IMR-90 (cell line): ENCODE data around the gene KCNT1. TPM values are rescaled to one million over a fixed set of nuclear protein-coding genes. Genes with fewer than 3 reads are reported as not detected.

Source experiments
- ATAC-seq: fragments of 200-7000 bp; cut with Tn5 transposase; 2 replicates; pipeline ENCODE4 v1.9.1; 2020; ENCODE audit warnings: low read depth, mild to moderate bottlenecking, moderate library complexity
- BruUV-seq: library from RNA; stranded (reverse); fragments of 400-500 nt; replicated peaks from 2 replicates; lab custom pipeline; 2021; lab: Mats Ljungman, UMichigan
- CTCF ChIA-PET: fragments of 300-600 bp; formaldehyde crosslinking; extraction: SDS; loops from one replicate; lab custom pipeline; 2021; ENCODE audit warnings: antibody characterized with exemption; lab: Yijun Ruan, JAX
- POLR2A ChIA-PET: fragments of 300-600 bp; sonication (Branson Sonifier 250); formaldehyde crosslinking; loops from one replicate; lab custom pipeline; 2022; ENCODE audit warnings: antibody characterized with exemption; ENCODE audit not compliant: unreplicated experiment; lab: Charles Lee
- DNase-seq: peaks from one replicate; pipeline ENCODE4 v3.0.0; 2013
- H2AFZ ChIP-seq: replicated peaks from 2 replicates; pipeline ENCODE3; 2013; ENCODE audit warnings: low read length, mild to moderate bottlenecking; ENCODE audit not compliant: poor library complexity
- H2AK5ac ChIP-seq: 2 replicates; pipeline ENCODE4 v1.6.1; 2013; ENCODE audit warnings: low read depth, low read length, inconsistent platforms
- H2AK9ac ChIP-seq: replicated peaks from 2 replicates; pipeline ENCODE3; 2013; ENCODE audit warnings: mild to moderate bottlenecking, low read depth, low read length, moderate library complexity; ENCODE audit not compliant: poor library complexity
- H2BK120ac ChIP-seq: 2 replicates; pipeline ENCODE4 v1.6.1; 2013; ENCODE audit warnings: low read depth, low read length, inconsistent platforms
- H2BK15ac ChIP-seq: 3 replicates; pipeline ENCODE4 v1.6.1; 2013; ENCODE audit warnings: low read depth, low read length, inconsistent platforms
- H2BK20ac ChIP-seq: 2 replicates; pipeline ENCODE4 v1.6.1; 2013; ENCODE audit warnings: low read depth, mild to moderate bottlenecking, inconsistent platforms, low read length, moderate library complexity
- H2BK5ac ChIP-seq: 2 replicates; pipeline ENCODE4 v1.6.1; 2013; ENCODE audit warnings: mild to moderate bottlenecking, low read depth, low read length, inconsistent platforms; ENCODE audit not compliant: poor library complexity, severe bottlenecking
- H3K14ac ChIP-seq: replicated peaks from 2 replicates; pipeline ENCODE4 v1.6.1; 2013; ENCODE audit warnings: low read depth, low read length, inconsistent platforms
- H3K18ac ChIP-seq: 2 replicates; pipeline ENCODE4 v1.6.1; 2013; ENCODE audit warnings: low read depth, low read length, control low read depth
- H3K23ac ChIP-seq: 2 replicates; pipeline ENCODE4 v1.6.1; 2013; ENCODE audit warnings: low read depth, low read length, inconsistent platforms
- H3K27ac ChIP-seq: 2 replicates; pipeline ENCODE4 v1.5.1; 2013; ENCODE audit warnings: mild to moderate bottlenecking, control low read depth, low read length; ENCODE audit not compliant: insufficient read depth
- H3K27me3 ChIP-seq: 2 replicates; pipeline ENCODE4 v1.6.1; 2013; ENCODE audit warnings: low read length; ENCODE audit not compliant: control insufficient read depth, insufficient read depth
- H3K36me3 ChIP-seq: 2 replicates; pipeline ENCODE4 v1.6.1; 2013; ENCODE audit warnings: low read length, mixed read lengths; ENCODE audit not compliant: control insufficient read depth, insufficient read depth
- H3K4ac ChIP-seq: 2 replicates; pipeline ENCODE4 v1.6.1; 2013; ENCODE audit warnings: low read depth, low read length, inconsistent platforms
- H3K4me1 ChIP-seq: 2 replicates; pipeline ENCODE4 v1.6.1; 2013; ENCODE audit warnings: low read length, mixed read lengths; ENCODE audit not compliant: control insufficient read depth, insufficient read depth
- H3K4me2 ChIP-seq: 2 replicates; pipeline ENCODE4 v1.6.1; 2013; ENCODE audit warnings: low read depth, mild to moderate bottlenecking, control low read depth, low read length, moderate library complexity
- H3K4me3 ChIP-seq: 2 replicates; pipeline ENCODE4 v1.5.1; 2013; ENCODE audit warnings: low read depth, mild to moderate bottlenecking, control low read depth, low read length, moderate library complexity; ENCODE audit not compliant: insufficient read depth
- H3K56ac ChIP-seq: 2 replicates; pipeline ENCODE4 v1.6.1; 2013; ENCODE audit warnings: low read length, inconsistent platforms; ENCODE audit not compliant: insufficient read depth; ENCODE audit errors: extremely low read depth
- H3K79me1 ChIP-seq, 2 experiments: 2 replicates each; pipeline ENCODE4 v1.6.1; 2013; ENCODE audit warnings: low read length in 2 of 2, inconsistent platforms in 1 of 2, low read depth in 1 of 2
- H3K9ac ChIP-seq: 2 replicates; pipeline ENCODE4 v1.6.1; 2013; ENCODE audit warnings: low read depth, low read length, control low read depth
- H3K9me1 ChIP-seq: 2 replicates; pipeline ENCODE4 v1.6.1; 2013; ENCODE audit warnings: low read length, inconsistent platforms; ENCODE audit not compliant: insufficient read depth
- H3K9me3 ChIP-seq: 2 replicates; pipeline ENCODE4 v1.6.1; 2013; ENCODE audit warnings: low read length; ENCODE audit not compliant: control insufficient read depth, insufficient read depth
- H4K20me1 ChIP-seq: 2 replicates; pipeline ENCODE4 v1.6.1; 2013; ENCODE audit warnings: low read length, inconsistent platforms; ENCODE audit not compliant: insufficient read depth
- H4K5ac ChIP-seq: 2 replicates; pipeline ENCODE4 v1.6.1; 2013; ENCODE audit warnings: mild to moderate bottlenecking, low read depth, low read length, control low read depth
- H4K8ac ChIP-seq, 2 experiments: 2 replicates each; pipeline ENCODE4 v1.6.1; 2013; ENCODE audit warnings: low read depth in 2 of 2, low read length in 2 of 2, control low read depth in 1 of 2, inconsistent platforms in 1 of 2
- H4K91ac ChIP-seq: 2 replicates; pipeline ENCODE4 v1.6.1; 2013; ENCODE audit warnings: low read depth, low read length, inconsistent platforms; ENCODE audit not compliant: insufficient read depth
- BHLHE40 ChIP-seq: fragments of 150-350 bp; IDR thresholded peaks from 2 replicates; pipeline ENCODE4 v1.6.1; 2016; ENCODE audit warnings: mild to moderate bottlenecking, low read depth, low read length
- CEBPB ChIP-seq: IDR thresholded peaks from 2 replicates; pipeline ENCODE4 v1.6.1; 2012; ENCODE audit warnings: low read depth, low read length, improper control_type of control experiment
- FOS ChIP-seq: fragments of 150-350 bp; IDR thresholded peaks from 2 replicates; pipeline ENCODE4 v1.6.1; 2016; ENCODE audit warnings: low read depth, low read length
- MAFK ChIP-seq: IDR thresholded peaks from 2 replicates; pipeline ENCODE4 v1.6.1; 2012; ENCODE audit warnings: low read depth, low read length, improper control_type of control experiment
- MAZ ChIP-seq: IDR thresholded peaks from 2 replicates; pipeline ENCODE4 v1.6.1; 2012; ENCODE audit warnings: low read depth, mild to moderate bottlenecking, low read length, improper control_type of control experiment, moderate library complexity, borderline replicate concordance
- MXI1 ChIP-seq: IDR thresholded peaks from 2 replicates; pipeline ENCODE4 v1.6.1; 2012; ENCODE audit warnings: low read depth, mild to moderate bottlenecking, low read length, moderate library complexity, borderline replicate concordance
- NFE2L2 ChIP-seq: fragments of 150-350 bp; IDR thresholded peaks from 2 replicates; pipeline ENCODE4 v1.6.1; 2016; ENCODE audit warnings: low read depth, mild to moderate bottlenecking, low read length
- POLR2A ChIP-seq: IDR thresholded peaks from 2 replicates; pipeline ENCODE4 v1.6.1; 2012; ENCODE audit warnings: mild to moderate bottlenecking, low read depth, low read length
- RAD21 ChIP-seq: IDR thresholded peaks from 2 replicates; pipeline ENCODE4 v1.6.1; 2012; ENCODE audit warnings: low read length, improper control_type of control experiment
- RCOR1 ChIP-seq: IDR thresholded peaks from 2 replicates; pipeline ENCODE4 v1.6.1; 2012; ENCODE audit warnings: mild to moderate bottlenecking, low read length, improper control_type of control experiment; ENCODE audit not compliant: insufficient replicate concordance
- WGBS, 2 experiments: methylation state at CpG; one replicate each; pipeline versions ENCODE4 v1.1.5 to v1.1.7; 2013; ENCODE audit warnings: missing lambda C conversion rate in 2 of 2; ENCODE audit not compliant: insufficient read length in 1 of 2; ENCODE audit errors: extremely low coverage in 2 of 2; 5-methylcytosine and 5-hydroxymethylcytosine counted together
- dilution Hi-C: fragments of 300-500 bp; cut with HindIII; formaldehyde crosslinking; loops from one replicate; pipeline ENCODE4 v1.14.3; 2018; ENCODE audit warnings: low sequenced_read_pairs; ENCODE audit not compliant: unreplicated experiment
- in situ Hi-C: fragments of 300-500 bp; cut with MboI; formaldehyde crosslinking; loops from 3 replicates; pipeline ENCODE4 v1.14.3; 2019; ENCODE audit warnings: low sequenced_read_pairs, inconsistent platforms, mixed read lengths
- intact Hi-C: fragments of 100-400 bp; cut with micrococcal nuclease; formaldehyde crosslinking; loops from 2 replicates; pipeline ENCODE4 v1.10.0; 2022
- polyA plus RNA-seq, 3 experiments: library from polyadenylated mRNA; depleted of rRNA; stranded (reverse); fragments of >200 nt; gene quantifications; 2 replicates each; pipeline ENCODE4 v1.2.3, GENCODE V29; 2012; ENCODE audit warnings: low replicate concordance in 1 of 3
- total RNA-seq: library from RNA; depleted of rRNA; stranded (reverse); fragments of >200 nt; gene quantifications from 2 replicates; pipeline ENCODE4 v1.2.3, GENCODE V29; 2012
- TF ChIP-seq, protein P1 (sequence below): conservative IDR thresholded peaks from 2 replicates; pipeline ENCODE4 v1.5.1; 2012; ENCODE audit warnings: mild to moderate bottlenecking, low read depth, low read length, improper control_type of control experiment
- TF ChIP-seq, protein P2 (sequence below): fragments of 150-350 bp; IDR thresholded peaks from 2 replicates; pipeline ENCODE4 v1.6.1; 2017; ENCODE audit warnings: mild to moderate bottlenecking, antibody characterized with exemption, low read length, low read depth

The KCNT1 gene
- total and polyA plus RNA-seq, 2 of the 4 experiments (the other 2 are of a cell fraction): not detected

DNA sequence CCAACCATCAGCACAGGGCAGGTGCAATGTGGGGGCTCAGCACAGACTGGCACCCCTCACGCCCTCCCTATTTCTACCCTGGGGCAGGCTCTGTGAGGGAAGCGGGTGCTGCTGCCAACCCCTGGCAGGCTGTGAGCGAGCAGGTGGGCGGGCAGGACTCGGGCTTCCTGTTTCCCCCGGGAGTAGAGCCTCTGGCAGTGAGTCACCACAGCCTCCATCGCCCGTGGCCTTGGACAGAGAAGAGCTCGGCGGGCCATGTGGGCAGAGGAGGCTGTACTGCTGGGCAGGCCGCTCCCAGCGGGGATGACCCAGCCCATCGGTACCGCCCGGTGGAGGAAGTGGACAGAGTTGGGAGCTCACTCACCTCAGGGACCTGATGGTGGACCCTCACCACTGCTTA lies 16.6 kb downstream of the KCNT1 start:
- Histone ChIP-seq H3K27me3 (peaks cover 22% of the 10 kb centered on the region), H2AK9ac (no peak overlapping the region), H3K18ac (no peak overlapping the region), H2BK15ac (no peak overlapping the region), H3K4me3 (no peak overlapping the region), H3K56ac (no peak overlapping the region), H3K4ac (no peak overlapping the region), H3K14ac (no peak overlapping the region), H4K20me1 (no peaks in the 10 kb centered on the region), H4K91ac (no peak overlapping the region), H3K9me1 (no peaks in the 10 kb centered on the region), H3K9ac (no peak overlapping the region), H2BK120ac (no peak overlapping the region), H4K5ac (no peak overlapping the region), H2AK5ac (no peak overlapping the region), H3K36me3 (no peaks in the 10 kb centered on the region), H3K23ac (no peak overlapping the region), H3K4me1 (no peaks in the 10 kb centered on the region), H2BK20ac (no peak overlapping the region), H3K79me1 (no peaks in the 10 kb centered on the region), H3K9me3 (no peaks in the 10 kb centered on the region), H3K27ac (no peak overlapping the region), H2BK5ac (no peak overlapping the region), H2AFZ (no peak overlapping the region), H4K8ac (no peak overlapping the region), H3K4me2 (no peak overlapping the region)
- CTCF ChIA-PET: no interaction called here
- peak; percentile 7 for DNase-seq
- 66% methylated on average over 8 of the region's 15 CpGs; no CpG with 5 or more reads in 1 of the 2 experiments for WGBS, 2 experiments
- no peak for ATAC-seq
- TF ChIP-seq MAZ (no peak), NFE2L2 (no peak), FOS (no peak), MXI1 (no peak), CEBPB (no peak), POLR2A (no peak), RCOR1 (no peak), RAD21 (no peak), MAFK (no peak), BHLHE40 (no peak)
- TF ChIP-seq, protein P1, sequence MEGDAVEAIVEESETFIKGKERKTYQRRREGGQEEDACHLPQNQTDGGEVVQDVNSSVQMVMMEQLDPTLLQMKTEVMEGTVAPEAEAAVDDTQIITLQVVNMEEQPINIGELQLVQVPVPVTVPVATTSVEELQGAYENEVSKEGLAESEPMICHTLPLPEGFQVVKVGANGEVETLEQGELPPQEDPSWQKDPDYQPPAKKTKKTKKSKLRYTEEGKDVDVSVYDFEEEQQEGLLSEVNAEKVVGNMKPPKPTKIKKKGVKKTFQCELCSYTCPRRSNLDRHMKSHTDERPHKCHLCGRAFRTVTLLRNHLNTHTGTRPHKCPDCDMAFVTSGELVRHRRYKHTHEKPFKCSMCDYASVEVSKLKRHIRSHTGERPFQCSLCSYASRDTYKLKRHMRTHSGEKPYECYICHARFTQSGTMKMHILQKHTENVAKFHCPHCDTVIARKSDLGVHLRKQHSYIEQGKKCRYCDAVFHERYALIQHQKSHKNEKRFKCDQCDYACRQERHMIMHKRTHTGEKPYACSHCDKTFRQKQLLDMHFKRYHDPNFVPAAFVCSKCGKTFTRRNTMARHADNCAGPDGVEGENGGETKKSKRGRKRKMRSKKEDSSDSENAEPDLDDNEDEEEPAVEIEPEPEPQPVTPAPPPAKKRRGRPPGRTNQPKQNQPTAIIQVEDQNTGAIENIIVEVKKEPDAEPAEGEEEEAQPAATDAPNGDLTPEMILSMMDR: no peak
- TF ChIP-seq, protein P2, sequence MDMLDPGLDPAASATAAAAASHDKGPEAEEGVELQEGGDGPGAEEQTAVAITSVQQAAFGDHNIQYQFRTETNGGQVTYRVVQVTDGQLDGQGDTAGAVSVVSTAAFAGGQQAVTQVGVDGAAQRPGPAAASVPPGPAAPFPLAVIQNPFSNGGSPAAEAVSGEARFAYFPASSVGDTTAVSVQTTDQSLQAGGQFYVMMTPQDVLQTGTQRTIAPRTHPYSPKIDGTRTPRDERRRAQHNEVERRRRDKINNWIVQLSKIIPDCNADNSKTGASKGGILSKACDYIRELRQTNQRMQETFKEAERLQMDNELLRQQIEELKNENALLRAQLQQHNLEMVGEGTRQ: no peak
- dilution Hi-C loops (no loop called here), in situ Hi-C loops (no loop called here), intact Hi-C loops (no loop called here)
- POLR2A ChIA-PET: no interaction called here
- BruUV-seq: no TSS peak
